Naive thymus-derived CD8-positive, alpha-beta T cell (primary cell): Measurements from ENCODE around the gene SLC1A1. TPM values are rescaled to one million over a fixed set of nuclear protein-coding genes. Genes with fewer than 3 reads are reported as not detected.

Source experiments
- ATAC-seq, 2 donors: fragments of 150-1000 bp; cut with Tn5 transposase in 1 of 2; sonication (Bioruptor Pico), chemical (Tn5 transposase) in 1 of 2; 1 replicate in 1 of 2; 2 replicates in 1 of 2; pipeline ENCODE4 v1.10.0; 2021; ENCODE audit warnings: mild to moderate bottlenecking in 2 of 2, moderate library complexity in 2 of 2
- POLR2A ChIA-PET: fragments of 350-600 bp; sonication (Branson Sonifier 250); formaldehyde crosslinking; loops from one replicate; lab custom pipeline; 2021; ENCODE audit warnings: antibody characterized with exemption; lab: Charles Lee
- DNase-seq, 10 donors: peaks; one replicate each; pipeline versions ENCODE4 v3.0.0 to v3.0.0-alpha.2; 2020 to 2022
- H3K27ac Mint-ChIP-seq, 10 donors: one replicate each; pipeline ENCODE4 v1.8.0; 2020 to 2022; ENCODE audit warnings: mild to moderate bottlenecking in 10 of 10, mixed read lengths in 10 of 10, moderate library complexity in 4 of 10, inconsistent platforms in 1 of 10
- H3K27me3 Mint-ChIP-seq, 5 donors: one replicate each; pipeline ENCODE4 v1.8.0; 2021 to 2022; ENCODE audit warnings: mixed read lengths in 5 of 5
- H3K36me3 Mint-ChIP-seq, 3 donors: one replicate each; pipeline ENCODE4 v1.8.0; 2020 to 2022; ENCODE audit warnings: mixed read lengths in 3 of 3, mild to moderate bottlenecking in 2 of 3, inconsistent platforms in 1 of 3
- H3K4me1 Mint-ChIP-seq, 4 donors: one replicate each; pipeline ENCODE4 v1.8.0; 2021 to 2022; ENCODE audit warnings: mixed read lengths in 4 of 4
- H3K4me3 Mint-ChIP-seq, 10 donors: one replicate each; pipeline ENCODE4 v1.8.0; 2020 to 2022; ENCODE audit warnings: mild to moderate bottlenecking in 10 of 10, mixed read lengths in 10 of 10, moderate library complexity in 6 of 10, inconsistent platforms in 1 of 10
- H3K9me3 Mint-ChIP-seq, 9 donors: one replicate each; pipeline ENCODE4 v1.8.0; 2020 to 2022; ENCODE audit warnings: mixed read lengths in 9 of 9, mild to moderate bottlenecking in 3 of 9, inconsistent platforms in 1 of 9, moderate library complexity in 1 of 9
- polyA plus RNA-seq, 3 donors: library from polyadenylated mRNA; unstranded; fragments of 300-500 nt; fragmentation: Illumina TruSeq; gene quantifications; one replicate each; pipeline ENCODE4 v1.2.3, GENCODE V29; 2021
- total RNA-seq, 8 experiments: library from RNA in 2 of 8; stranded (reverse) in 2 of 8; gene quantifications; one replicate each; pipeline ENCODE4 v1.2.3 and lab custom pipeline; 2021 to 2026

The SLC1A1 gene
- total and polyA plus RNA-seq, 5 experiments from 2014 or later, result not detected

- peak overlapping the region in 4 of 10 donors; percentile 10 to 39 (median 31) for H3K27ac Mint-ChIP-seq
- H3K9me3 Mint-ChIP-seq, result no peaks in the 10 kb centered on the region
- H3K4me1 Mint-ChIP-seq, result peaks cover 37 to 75% (median 50%) of the 10 kb centered on the region in 4 donors
- ATAC-seq, result no peak
- H3K4me3 Mint-ChIP-seq, result no peak overlapping the region
- POLR2A ChIA-PET, result no interaction called here
- H3K27me3 Mint-ChIP-seq, result no peaks in the 10 kb centered on the region
- no peaks in the 10 kb centered on the region for H3K36me3 Mint-ChIP-seq
- DNase-seq, result no peak
Measured at GRCh38 chr9:4548811-4549725, 58.8 kb downstream of the SLC1A1 start.

GRCh38 chr9:4549751-4550295 lies 59.6 kb downstream of the SLC1A1 start:
- DNase-seq (no peak), ATAC-seq (no peak)
- peaks cover 37 to 77% (median 57%) of the 10 kb centered on the region in 4 donors for H3K4me1 Mint-ChIP-seq
- peak overlapping the region in 5 of 10 donors; percentile 3 to 57 (median 20) for H3K27ac Mint-ChIP-seq
- POLR2A ChIA-PET, result no interaction called here
- no peaks in the 10 kb centered on the region for H3K36me3 Mint-ChIP-seq
- H3K27me3 Mint-ChIP-seq, result no peaks in the 10 kb centered on the region
- H3K4me3 Mint-ChIP-seq, result no peak overlapping the region
- no peaks in the 10 kb centered on the region for H3K9me3 Mint-ChIP-seq

GRCh38 chr9:4550777-4551484 lies 60.7 kb downstream of the SLC1A1 start:
- POLR2A ChIA-PET, result interaction anchor here (1.3 kb wide), 1 partner anchor 129 kb away, joined by 4 read pairs; the partner anchor contains the start of gene CDC37L1
- Mint-ChIP-seq H3K27ac (peak overlapping the region in 6 of 10 donors; percentile 11 to 62 (median 32)), H3K4me3 (peak overlapping the region in 3 of 10 donors; percentile 2 to 31 (median 13)), H3K4me1 (peaks cover 42 to 81% (median 63%) of the 10 kb centered on the region in 4 donors), H3K27me3 (no peaks in the 10 kb centered on the region), H3K36me3 (no peaks in the 10 kb centered on the region), H3K9me3 (no peaks in the 10 kb centered on the region)
- ATAC-seq, result peak; percentile 57 to 74
- peak in 3 of 10 donors; percentile 36 to 60 (median 59) for DNase-seq

- H3K4me3 Mint-ChIP-seq, result no peak overlapping the region
- peak overlapping the region in 6 of 10 donors; percentile 2 to 78 (median 44) for H3K27ac Mint-ChIP-seq
- DNase-seq (no peak), ATAC-seq (no peak)
- POLR2A ChIA-PET, result no interaction called here
- H3K9me3 Mint-ChIP-seq, result no peaks in the 10 kb centered on the region
- H3K36me3 Mint-ChIP-seq, result no peaks in the 10 kb centered on the region
- no peaks in the 10 kb centered on the region for H3K27me3 Mint-ChIP-seq
- peaks cover 33 to 56% (median 45%) of the 10 kb centered on the region in 4 donors for H3K4me1 Mint-ChIP-seq
Measured at GRCh38 chr9:4553951-4554381, 63.7 kb downstream of the SLC1A1 start.

GRCh38 chr9:4555236-4555635 lies 65.0 kb downstream of the SLC1A1 start:
- POLR2A ChIA-PET, result no interaction called here
- Mint-ChIP-seq H3K36me3 (no peaks in the 10 kb centered on the region), H3K27me3 (no peaks in the 10 kb centered on the region), H3K4me3 (no peak overlapping the region), H3K9me3 (no peaks in the 10 kb centered on the region), H3K27ac (peak overlapping the region in 5 of 10 donors; percentile 22 to 66 (median 48)), H3K4me1 (peaks cover 26 to 44% (median 39%) of the 10 kb centered on the region in 4 donors)
- ATAC-seq (peak; percentile 76 to 77), DNase-seq (peak in 7 of 10 donors; percentile 5 to 71 (median 45))

- Mint-ChIP-seq H3K9me3 (no peaks in the 10 kb centered on the region), H3K4me3 (no peak overlapping the region), H3K27me3 (peaks cover 0 to 2% (median 0%) of the 10 kb centered on the region in 5 donors), H3K4me1 (peaks cover 17 to 31% (median 30%) of the 10 kb centered on the region in 4 donors), H3K36me3 (no peaks in the 10 kb centered on the region), H3K27ac (no peak overlapping the region)
- ATAC-seq (no peak), DNase-seq (no peak)
- POLR2A ChIA-PET, result no interaction called here
Measured at GRCh38 chr9:4558371-4558998, 68.2 kb downstream of the SLC1A1 start.

- POLR2A ChIA-PET, result no interaction called here
- H3K36me3 Mint-ChIP-seq, result peaks cover 0 to 1% (median 0%) of the 10 kb centered on the region in 3 donors
- peak overlapping the region in 2 of 10 donors; percentile 29 to 55 for H3K27ac Mint-ChIP-seq
- peaks cover 0 to 2% (median 0%) of the 10 kb centered on the region in 5 donors for H3K27me3 Mint-ChIP-seq
- H3K4me3 Mint-ChIP-seq, result no peak overlapping the region
- peaks cover 19 to 35% (median 29%) of the 10 kb centered on the region in 4 donors for H3K4me1 Mint-ChIP-seq
- DNase-seq (no peak), ATAC-seq (no peak)
- H3K9me3 Mint-ChIP-seq, result no peaks in the 10 kb centered on the region
Measured at GRCh38 chr9:4559261-4560182, 69.3 kb downstream of the SLC1A1 start.

GRCh38 chr9:4563105-4563504 lies 72.8 kb downstream of the SLC1A1 start:
- H3K4me3 Mint-ChIP-seq, result peak overlapping the region in 8 of 10 donors; percentile 9 to 49 (median 29)
- peaks cover 0 to 10% (median 2%) of the 10 kb centered on the region in 9 donors for H3K9me3 Mint-ChIP-seq
- H3K27me3 Mint-ChIP-seq, result peaks cover 0 to 2% (median 0%) of the 10 kb centered on the region in 5 donors
- DNase-seq (peak in 2 of 10 donors; percentile 6 to 28), ATAC-seq (peak; percentile 30 to 68)
- H3K4me1 Mint-ChIP-seq, result peaks cover 11 to 30% (median 18%) of the 10 kb centered on the region in 4 donors
- peak overlapping the region in 6 of 10 donors; percentile 13 to 86 (median 52) for H3K27ac Mint-ChIP-seq
- H3K36me3 Mint-ChIP-seq, result peaks cover 0 to 8% (median 3%) of the 10 kb centered on the region in 3 donors
- POLR2A ChIA-PET, result no interaction called here

GRCh38 chr9:4566806-4567205 lies 76.5 kb downstream of the SLC1A1 start:
- Mint-ChIP-seq H3K4me1 (peaks cover 13 to 32% (median 20%) of the 10 kb centered on the region in 4 donors), H3K9me3 (peaks cover 0 to 10% (median 2%) of the 10 kb centered on the region in 9 donors), H3K27me3 (no peaks in the 10 kb centered on the region), H3K36me3 (peaks cover 0 to 8% (median 3%) of the 10 kb centered on the region in 3 donors), H3K4me3 (no peak overlapping the region), H3K27ac (peak overlapping the region in 3 of 10 donors; percentile 34 to 77 (median 42))
- ATAC-seq (no peak), DNase-seq (no peak)
- POLR2A ChIA-PET, result no interaction called here

- Mint-ChIP-seq H3K4me1 (peaks cover 19 to 40% (median 27%) of the 10 kb centered on the region in 4 donors), H3K9me3 (peaks cover 0 to 10% (median 2%) of the 10 kb centered on the region in 9 donors), H3K27me3 (no peaks in the 10 kb centered on the region), H3K27ac (peak overlapping the region in 1 of 10 donors; percentile 26), H3K36me3 (peaks cover 0 to 8% (median 3%) of the 10 kb centered on the region in 3 donors), H3K4me3 (no peak overlapping the region)
- no peak for ATAC-seq
- POLR2A ChIA-PET, result no interaction called here
- DNase-seq, result no peak
Measured at GRCh38 chr9:4567601-4568000, 77.3 kb downstream of the SLC1A1 start.

GRCh38 chr9:4569101-4569500 lies 78.8 kb downstream of the SLC1A1 start:
- H3K36me3 Mint-ChIP-seq, result peaks cover 0 to 8% (median 3%) of the 10 kb centered on the region in 3 donors
- no peak for DNase-seq
- peaks cover 18 to 40% (median 27%) of the 10 kb centered on the region in 4 donors for H3K4me1 Mint-ChIP-seq
- peaks cover 0 to 10% (median 2%) of the 10 kb centered on the region in 9 donors for H3K9me3 Mint-ChIP-seq
- peak overlapping the region in 1 of 10 donors; percentile 21 for H3K27ac Mint-ChIP-seq
- no peaks in the 10 kb centered on the region for H3K27me3 Mint-ChIP-seq
- no peak for ATAC-seq
- POLR2A ChIA-PET, result no interaction called here
- no peak overlapping the region for H3K4me3 Mint-ChIP-seq
